SK-MEL-5 (cell line): ENCODE results near the gene TOM1L1. TPM values are rescaled to one million over a fixed set of nuclear protein-coding genes. Genes with fewer than 3 reads are reported as not detected.
A peak's percentile ranks its signal among the peaks of the same experiment; 100 is the strongest.

Experiments used
- DNase-seq: peaks from one replicate; pipeline ENCODE4 v3.0.0-alpha.2; 2016; ENCODE audit warnings: low read depth, low spot score
- in situ Hi-C: cut with HindIII; loops from 2 replicates; pipeline ENCODE4 v1.10.0; 2016; ENCODE audit warnings: low sequenced_read_pairs, high pct_unique_total_duplicates, low pct_unique_long_range_greater_than_20kb
- total RNA-seq: library from RNA; depleted of rRNA; stranded (reverse); fragments of >200 nt; shearing (Covaris generic); gene quantifications from 2 replicates; pipeline ENCODE4 v1.2.3, GENCODE V29; 2014

TOM1L1 gene
- total RNA-seq, 1 experiment from 2014 or later: 51.8 TPM

DNA sequence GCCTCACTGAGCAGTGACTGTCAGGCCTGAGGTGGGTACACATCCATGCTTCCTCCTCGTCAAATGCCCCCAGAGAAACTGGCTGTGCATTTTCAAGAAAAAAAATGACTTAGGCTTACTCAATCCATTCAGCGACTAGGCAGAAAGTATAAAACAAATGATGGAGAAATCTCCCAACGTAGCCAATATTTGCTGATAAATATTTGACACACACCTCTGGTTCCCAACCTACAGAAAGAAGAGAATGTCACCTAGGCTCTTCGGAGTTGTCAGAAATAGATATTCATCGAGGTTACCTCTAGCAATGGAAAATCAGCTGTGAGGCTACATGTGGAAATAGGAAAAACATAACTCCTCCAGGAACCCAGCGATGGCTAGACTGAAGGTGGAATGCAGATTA, 12.4 kb upstream of the TOM1L1 start:
- DNase-seq: no peak
- in situ Hi-C loops: no loop called here

DNA sequence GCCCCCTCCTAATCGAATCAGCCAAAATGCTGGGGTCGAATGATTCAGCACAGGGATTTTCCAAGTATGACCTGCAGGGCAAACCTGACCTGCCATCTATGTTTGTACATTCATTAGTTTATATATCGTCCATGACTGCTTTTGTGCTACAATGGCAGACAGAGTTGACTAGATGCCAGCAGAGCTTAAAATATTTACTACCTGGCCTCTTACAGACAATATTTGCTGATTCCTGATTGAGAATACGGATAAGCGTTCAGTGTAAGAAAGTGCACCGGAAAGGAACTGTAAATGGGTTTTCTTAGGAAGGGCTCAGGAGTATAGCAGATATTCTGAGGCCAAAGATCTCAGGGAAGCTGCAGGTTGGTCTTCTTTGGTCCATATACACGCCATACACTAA, 11.7 kb upstream of the TOM1L1 start:
- no peak for DNase-seq
- in situ Hi-C loops: no loop called here

DNA sequence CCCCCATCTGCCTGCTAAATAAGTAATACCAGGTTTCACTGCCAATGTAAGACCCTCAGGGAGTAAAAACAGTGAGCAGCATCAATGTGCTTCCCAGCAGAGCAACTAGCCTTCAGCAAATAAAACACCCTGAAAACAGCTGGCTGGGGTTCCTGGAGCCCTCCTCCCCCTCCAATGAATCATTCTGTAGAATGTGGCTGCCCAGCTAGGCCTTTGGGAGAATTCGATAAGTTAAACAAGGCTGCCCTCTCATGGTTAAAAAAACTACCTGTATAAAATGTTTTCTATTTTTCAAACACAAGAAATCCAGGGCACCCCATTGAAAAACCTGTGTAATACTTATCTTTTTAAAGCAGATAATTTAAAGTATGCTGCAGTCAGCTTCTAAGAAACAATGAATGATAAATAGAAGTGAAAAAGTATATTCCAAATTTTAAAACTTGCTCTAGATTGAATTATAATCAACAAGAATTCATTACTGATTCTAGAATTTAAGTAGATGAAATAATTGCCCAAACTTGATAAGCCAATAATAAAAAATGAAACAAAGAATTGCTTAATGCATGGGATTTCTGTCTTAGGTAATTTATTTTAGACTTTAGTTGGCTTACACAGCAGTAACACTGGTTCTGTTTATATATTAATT, 9.4 kb upstream of the TOM1L1 start:
- DNase-seq: peak; percentile 75
- in situ Hi-C loops: no loop called here

DNA sequence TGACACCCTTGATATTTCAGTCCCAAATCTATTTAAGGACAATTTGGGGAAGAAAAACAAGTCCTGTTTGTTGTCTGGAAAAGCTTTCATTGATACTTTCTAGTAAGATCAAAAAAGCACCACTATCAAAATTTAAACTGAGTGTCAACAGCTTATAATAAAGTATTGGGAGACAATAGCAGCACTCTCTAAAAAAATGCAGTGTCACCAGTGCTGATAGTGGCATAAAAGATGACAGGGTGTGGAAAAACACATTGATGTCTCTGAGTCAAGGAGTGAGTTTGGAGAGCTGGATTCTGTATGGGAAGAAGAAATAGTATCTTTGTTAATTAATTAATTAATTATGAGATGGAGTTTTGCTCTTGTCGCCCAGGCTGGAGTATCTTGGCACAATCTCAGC, 8.3 kb upstream of the TOM1L1 start:
- in situ Hi-C loops: no loop called here

DNA sequence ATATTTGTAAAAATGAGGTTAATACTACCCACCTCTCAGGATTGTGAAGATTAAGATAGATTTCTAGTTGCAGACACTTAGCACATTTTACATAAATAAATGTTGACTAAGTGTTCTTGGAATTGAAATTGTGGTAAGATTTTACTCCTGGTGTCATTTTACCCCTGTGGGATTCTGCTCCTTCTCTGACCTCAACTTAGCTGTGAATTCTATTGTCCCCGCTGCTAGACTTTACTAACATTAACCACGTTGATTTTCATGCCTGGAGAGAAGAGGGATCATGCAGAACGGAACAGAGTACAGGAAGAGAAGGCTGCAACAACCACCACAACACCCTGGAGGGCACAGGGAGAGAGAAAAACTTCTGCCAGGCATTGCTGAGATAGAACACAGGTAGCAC, 2.1 kb upstream of the TOM1L1 start:
- DNase-seq: no peak
- in situ Hi-C loops: no loop called here

More for the DNA sequence above, 8.3 kb upstream of the TOM1L1 start:
- DNase-seq: no peak

- no peak for DNase-seq
- in situ Hi-C loops: no loop called here
Observed at GRCh38 chr17:54899201-54899600, 1.5 kb upstream of the TOM1L1 start.

GRCh38 chr17:54899721-54900456, 763 bp upstream of the TOM1L1 start:
- in situ Hi-C loops: no loop called here
- no peak for DNase-seq

GRCh38 chr17:54901230-54901822, 674 bp downstream of the TOM1L1 start:
- in situ Hi-C loops: no loop called here
- peak; percentile 33 for DNase-seq

GRCh38 chr17:54902017-54902416, 1.4 kb downstream of the TOM1L1 start:
- DNase-seq: no peak
- in situ Hi-C loops: no loop called here

DNA sequence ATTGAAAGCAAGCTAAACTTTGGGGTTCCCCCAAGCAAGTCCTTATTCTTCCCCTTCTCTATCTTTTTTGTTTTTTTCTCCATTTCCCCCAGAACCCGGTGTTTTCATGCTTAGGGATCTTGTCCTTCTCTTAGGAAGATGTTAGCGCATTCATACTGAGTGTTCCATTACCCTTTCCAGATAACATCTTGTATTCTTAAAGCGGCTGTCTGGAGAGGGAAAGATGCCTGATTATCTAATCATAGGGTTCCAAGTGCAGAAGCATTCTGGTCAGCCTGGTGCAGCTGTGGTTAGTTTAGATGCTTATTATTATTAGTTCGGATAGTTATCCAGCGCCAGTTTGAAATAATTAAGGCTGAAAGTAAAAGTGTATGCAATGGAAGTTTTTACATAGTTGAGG, 2.0 kb downstream of the TOM1L1 start:
- DNase-seq: no peak
- in situ Hi-C loops: no loop called here

DNA sequence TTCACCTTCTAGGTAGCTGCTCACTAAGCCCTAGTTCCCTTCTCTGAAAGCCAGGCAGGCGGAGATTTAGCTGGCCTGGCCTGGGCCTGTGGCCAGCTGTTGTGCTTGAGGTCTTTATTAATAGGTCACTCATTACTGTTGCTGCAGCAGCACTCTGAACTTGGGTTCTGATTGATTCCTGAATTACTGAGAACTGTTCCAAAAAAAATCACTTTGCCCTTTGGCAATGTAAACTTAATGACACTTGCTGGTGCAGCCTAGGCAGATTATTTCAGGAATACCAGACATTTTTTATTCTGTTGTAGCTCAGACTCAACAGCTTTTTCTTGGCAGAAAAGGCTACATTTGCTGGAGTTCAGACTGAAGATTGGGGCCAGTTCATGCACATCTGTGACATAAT, 2.7 kb downstream of the TOM1L1 start:
- in situ Hi-C loops: no loop called here
- no peak for DNase-seq

DNA sequence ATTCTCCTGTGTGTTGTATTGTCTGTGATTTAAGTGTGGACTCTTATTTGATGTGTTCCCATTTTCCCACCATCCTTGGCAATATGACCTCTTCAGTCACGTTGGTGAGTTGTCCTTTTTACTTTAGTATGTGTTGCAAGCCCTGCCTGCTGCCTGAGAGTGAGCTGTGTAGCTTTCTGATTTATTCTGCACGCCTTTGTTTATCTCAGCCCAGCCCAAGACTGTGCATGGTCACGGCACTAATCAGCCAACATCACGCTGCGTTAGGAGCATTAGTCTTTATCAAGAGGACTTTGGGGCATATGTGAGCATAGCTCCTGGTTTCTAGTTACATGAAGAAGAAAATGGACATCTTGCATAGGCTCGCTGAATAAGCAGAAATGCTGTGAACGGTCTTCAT, 6.0 kb downstream of the TOM1L1 start:
- no peak for DNase-seq
- in situ Hi-C loops: no loop called here

DNA sequence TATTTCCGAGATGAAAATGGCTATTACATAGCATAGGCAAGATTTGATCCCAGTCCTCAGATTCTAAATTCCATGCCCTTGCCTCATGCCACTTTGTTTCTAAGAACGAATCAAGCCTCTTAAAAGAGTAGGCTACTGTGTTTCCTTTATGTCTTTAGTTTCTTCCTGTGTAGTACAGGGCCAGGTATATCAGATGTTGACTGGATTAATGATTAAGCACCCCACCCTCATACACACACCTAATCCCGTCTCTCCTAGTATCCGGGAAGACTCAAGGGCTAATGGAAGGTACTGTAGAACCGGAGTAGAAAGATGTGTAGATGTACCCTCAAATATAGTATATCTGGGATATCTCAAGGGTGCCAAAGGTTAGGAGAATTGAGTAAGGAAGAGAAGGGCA, 6.7 kb downstream of the TOM1L1 start:
- in situ Hi-C loops: no loop called here

DNA sequence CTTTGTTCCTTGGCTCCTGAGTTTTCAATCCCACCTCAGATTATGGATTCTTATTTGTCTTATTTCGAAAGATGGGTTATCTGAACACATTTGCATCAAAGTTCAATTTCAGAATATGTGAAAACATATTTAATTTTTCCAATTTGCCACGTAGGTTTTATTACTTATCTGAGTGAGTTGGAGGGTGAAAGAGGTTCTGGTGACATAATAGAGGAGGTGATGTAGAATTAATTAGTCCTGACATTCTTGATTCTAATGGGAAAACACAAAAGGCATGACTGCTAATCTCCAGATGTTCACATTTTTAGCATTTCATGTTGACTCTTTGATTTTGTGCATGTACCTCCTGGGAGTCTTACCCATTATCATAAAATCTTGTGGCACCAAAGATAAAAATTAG, 9.1 kb downstream of the TOM1L1 start:
- no peak for DNase-seq
- in situ Hi-C loops: no loop called here

More for the DNA sequence above, 6.7 kb downstream of the TOM1L1 start:
- no peak for DNase-seq

- DNase-seq: no peak
- in situ Hi-C loops: no loop called here
Observed at GRCh38 chr17:54916721-54917120, 16.1 kb downstream of the TOM1L1 start.

- no peak for DNase-seq
- in situ Hi-C loops: no loop called here
Observed at GRCh38 chr17:54919425-54919824, 18.8 kb downstream of the TOM1L1 start.

- in situ Hi-C loops: no loop called here
- no peak for DNase-seq
Observed at GRCh38 chr17:54920819-54921218, 20.2 kb downstream of the TOM1L1 start.

DNA sequence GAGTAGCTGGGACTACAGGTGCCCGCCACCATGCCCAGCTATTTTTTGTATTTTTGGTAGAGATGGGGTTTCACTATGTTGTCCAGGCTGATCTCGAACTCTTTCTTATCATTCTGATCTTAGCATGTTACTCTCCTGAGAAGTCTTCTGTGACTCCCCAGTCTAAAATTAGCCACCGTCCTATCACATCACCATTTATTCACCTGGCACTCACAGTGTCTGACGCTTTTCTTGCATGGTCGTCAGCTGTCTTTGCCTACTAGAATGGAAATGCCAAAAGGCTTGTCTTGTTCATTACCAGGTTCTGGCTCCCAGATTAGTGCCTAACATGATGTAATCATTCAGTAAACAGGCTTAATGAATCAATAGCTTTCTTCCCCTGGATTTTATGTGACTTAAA, 23.8 kb downstream of the TOM1L1 start:
- in situ Hi-C loops: no loop called here
- DNase-seq: no peak

DNA sequence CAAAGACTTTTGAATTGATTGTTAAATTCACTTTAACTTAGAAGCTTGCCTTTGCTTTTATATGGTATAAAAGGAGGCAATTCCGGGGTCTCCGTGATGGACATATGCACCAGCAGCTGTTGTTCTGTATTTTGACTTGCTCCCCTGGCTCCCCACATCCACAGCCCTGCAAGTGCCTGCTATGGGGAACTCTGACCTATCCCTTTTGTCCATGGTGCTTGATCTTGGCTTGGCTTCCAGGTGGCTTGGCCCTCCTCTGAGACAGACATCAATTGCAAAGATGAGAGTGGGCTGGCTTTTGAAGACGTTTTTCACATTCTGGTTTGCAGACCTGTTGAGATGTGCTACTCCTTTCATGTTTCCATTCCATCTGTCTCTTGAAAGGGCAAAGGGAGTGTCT, 26.9 kb downstream of the TOM1L1 start:
- in situ Hi-C loops: no loop called here
- DNase-seq: no peak
